Skeletal muscle satellite cell (primary cell): Measurements from ENCODE around the gene GPR146.

Experiments used
- H3K27me3 ChIP-seq: 2 replicates; pipeline ENCODE4 v1.7.0; 2013; ENCODE audit warnings: low read length; ENCODE audit not compliant: control insufficient read depth, insufficient read depth
- H3K36me3 ChIP-seq: 2 replicates; pipeline ENCODE4 v1.7.0; 2013; ENCODE audit warnings: mild to moderate bottlenecking, control low read depth, low read length; ENCODE audit not compliant: insufficient read depth
- H3K4me1 ChIP-seq: 2 replicates; pipeline ENCODE4 v1.7.0; 2013; ENCODE audit warnings: low read length; ENCODE audit not compliant: control insufficient read depth, insufficient read depth
- H3K4me2 ChIP-seq: 2 replicates; pipeline ENCODE4 v1.7.0; 2013; ENCODE audit warnings: mild to moderate bottlenecking, low read length
- H3K4me3 ChIP-seq: 2 replicates; pipeline ENCODE4 v1.7.0; 2013; ENCODE audit warnings: low read length
- H3K9ac ChIP-seq: 2 replicates; pipeline ENCODE4 v1.7.0; 2013; ENCODE audit warnings: mild to moderate bottlenecking, low read depth, low read length, moderate library complexity
- H3K9me3 ChIP-seq: replicated peaks from 2 replicates; pipeline ENCODE4 v1.7.0; 2013; ENCODE audit warnings: mild to moderate bottlenecking, control low read depth, low read length

GPR146 gene

DNA sequence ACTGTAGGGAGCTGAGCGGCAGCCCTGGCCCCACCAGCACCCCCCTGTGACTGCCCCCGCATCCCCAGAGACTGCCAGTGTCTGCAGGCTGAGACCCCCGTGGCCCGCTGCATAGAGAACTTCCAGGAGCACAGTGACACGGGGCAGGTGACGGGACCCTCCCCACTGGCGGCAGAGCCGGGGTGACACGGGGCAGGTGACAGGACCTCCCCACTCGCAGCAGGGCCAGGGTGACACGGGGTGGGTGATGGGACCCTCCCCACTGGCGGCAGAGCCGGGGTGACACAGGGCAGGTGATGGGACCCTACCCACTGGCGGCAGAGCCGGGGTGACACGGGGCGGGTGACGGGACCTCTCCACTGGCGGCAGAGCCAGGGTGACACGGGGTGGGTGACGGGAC lies 45.9 kb downstream of the GPR146 start:
- Histone ChIP-seq H3K4me1 (peaks cover 36% of the 10 kb centered on the region), H3K4me2 (no peak overlapping the region), H3K4me3 (no peak overlapping the region), H3K9me3 (no peaks in the 10 kb centered on the region), H3K9ac (no peak overlapping the region), H3K27me3 (no peaks in the 10 kb centered on the region), H3K36me3 (peaks cover 7% of the 10 kb centered on the region)

DNA sequence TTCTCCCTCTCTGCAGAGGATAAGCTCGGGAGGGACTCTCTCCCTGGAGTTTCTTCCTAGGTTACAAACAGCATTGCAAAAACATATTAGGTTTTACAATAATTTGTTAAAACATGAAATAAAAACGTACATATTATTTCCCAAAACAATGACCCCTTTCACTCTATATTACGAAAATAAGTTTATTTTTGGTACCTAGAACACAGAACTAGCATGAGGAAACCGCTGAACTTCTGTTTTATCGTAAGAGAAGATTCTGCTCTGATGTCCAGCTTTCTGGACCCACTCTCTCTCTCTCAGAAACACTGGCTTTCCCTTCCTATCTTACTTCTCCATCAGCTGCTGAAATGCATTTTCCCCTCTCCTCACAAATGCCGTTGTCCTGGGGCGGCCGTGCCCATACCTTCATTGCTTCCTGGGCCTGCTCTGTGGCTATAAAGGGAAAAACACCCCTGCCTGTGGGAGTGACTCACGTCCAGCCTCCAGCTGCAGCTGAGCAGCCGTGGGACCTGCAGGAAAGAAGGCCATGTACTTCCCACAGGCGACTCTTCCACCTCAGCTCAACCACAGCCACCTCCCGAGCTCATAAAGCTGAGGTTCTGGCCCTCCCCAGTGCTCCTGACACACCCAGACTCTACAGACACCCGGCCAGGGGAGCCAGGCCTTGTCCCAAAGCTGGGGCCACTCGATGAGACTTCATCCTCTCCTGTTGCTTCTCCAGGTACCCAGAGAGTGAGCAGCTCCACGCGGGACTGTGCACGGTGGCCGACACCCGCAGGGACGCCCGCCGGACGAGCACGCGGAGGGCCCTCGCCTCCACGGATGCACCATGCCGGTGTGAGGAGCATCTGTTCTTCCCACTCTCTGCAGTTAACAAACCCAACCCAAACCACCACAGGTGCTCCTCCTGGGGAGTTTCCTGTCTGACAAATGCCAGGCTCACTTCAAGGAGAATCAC lies 46.6 kb downstream of the GPR146 start:
- Histone ChIP-seq H3K27me3 (no peaks in the 10 kb centered on the region), H3K4me1 (peaks cover 38% of the 10 kb centered on the region), H3K9ac (no peak overlapping the region), H3K9me3 (no peaks in the 10 kb centered on the region), H3K4me3 (no peak overlapping the region), H3K36me3 (peaks cover 7% of the 10 kb centered on the region), H3K4me2 (no peak overlapping the region)

DNA sequence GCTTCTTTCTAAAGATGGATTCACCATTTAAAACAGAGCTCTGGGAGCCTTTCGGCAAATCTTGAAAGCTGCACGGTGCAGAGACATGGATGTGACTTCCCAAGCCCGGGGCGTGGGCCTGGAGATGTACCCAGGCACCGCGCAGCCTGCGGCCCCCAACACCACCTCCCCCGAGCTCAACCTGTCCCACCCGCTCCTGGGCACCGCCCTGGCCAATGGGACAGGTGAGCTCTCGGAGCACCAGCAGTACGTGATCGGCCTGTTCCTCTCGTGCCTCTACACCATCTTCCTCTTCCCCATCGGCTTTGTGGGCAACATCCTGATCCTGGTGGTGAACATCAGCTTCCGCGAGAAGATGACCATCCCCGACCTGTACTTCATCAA lies 47.3 kb downstream of the GPR146 start:
- Histone ChIP-seq H3K4me2 (no peak overlapping the region), H3K4me3 (no peak overlapping the region), H3K27me3 (no peaks in the 10 kb centered on the region), H3K36me3 (peaks cover 7% of the 10 kb centered on the region), H3K9me3 (no peaks in the 10 kb centered on the region), H3K9ac (no peak overlapping the region), H3K4me1 (peaks cover 40% of the 10 kb centered on the region)

- no peaks in the 10 kb centered on the region for H3K27me3 ChIP-seq
- no peak overlapping the region for H3K9ac ChIP-seq
- H3K4me3 ChIP-seq = no peak overlapping the region
- H3K36me3 ChIP-seq = peaks cover 7% of the 10 kb centered on the region
- H3K4me1 ChIP-seq = peaks cover 35% of the 10 kb centered on the region
- H3K4me2 ChIP-seq = no peak overlapping the region
- no peaks in the 10 kb centered on the region for H3K9me3 ChIP-seq
Measured at GRCh38 chr7:1092161-1092632, 47.9 kb downstream of the GPR146 start.

- Histone ChIP-seq H3K4me3 (no peak overlapping the region), H3K9me3 (no peaks in the 10 kb centered on the region), H3K27me3 (no peaks in the 10 kb centered on the region), H3K9ac (no peak overlapping the region), H3K4me1 (peaks cover 27% of the 10 kb centered on the region), H3K36me3 (peaks cover 7% of the 10 kb centered on the region), H3K4me2 (no peak overlapping the region)
Measured at GRCh38 chr7:1092806-1093501, 48.6 kb downstream of the GPR146 start.

DNA sequence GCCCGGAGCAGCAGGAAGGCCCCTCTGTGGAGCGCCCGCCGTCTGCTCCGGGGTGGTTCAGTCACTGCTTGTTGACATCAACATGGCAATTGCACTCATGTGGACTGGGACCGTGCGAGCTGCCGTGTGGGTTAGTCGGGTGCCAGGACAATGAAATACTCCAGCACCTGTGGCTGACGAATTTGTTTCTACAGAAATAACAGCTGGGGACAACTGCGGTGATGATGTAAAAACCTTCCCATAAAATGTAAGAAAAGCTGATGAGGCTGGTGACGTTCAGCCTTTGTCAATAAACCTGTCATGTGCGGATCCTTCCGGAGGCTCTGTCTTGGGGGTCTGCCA lies 49.1 kb downstream of the GPR146 start:
- no peak overlapping the region for H3K4me2 ChIP-seq
- peaks cover 22% of the 10 kb centered on the region for H3K4me1 ChIP-seq
- H3K27me3 ChIP-seq = no peaks in the 10 kb centered on the region
- no peak overlapping the region for H3K4me3 ChIP-seq
- H3K36me3 ChIP-seq = peaks cover 7% of the 10 kb centered on the region
- no peak overlapping the region for H3K9ac ChIP-seq
- no peaks in the 10 kb centered on the region for H3K9me3 ChIP-seq

- no peaks in the 10 kb centered on the region for H3K9me3 ChIP-seq
- no peak overlapping the region for H3K4me3 ChIP-seq
- H3K9ac ChIP-seq = no peak overlapping the region
- H3K4me1 ChIP-seq = peaks cover 16% of the 10 kb centered on the region
- no peak overlapping the region for H3K4me2 ChIP-seq
- no peaks in the 10 kb centered on the region for H3K27me3 ChIP-seq
- H3K36me3 ChIP-seq = peaks cover 7% of the 10 kb centered on the region
Measured at GRCh38 chr7:1093916-1094508, 49.7 kb downstream of the GPR146 start.

- Histone ChIP-seq H3K36me3 (peaks cover 7% of the 10 kb centered on the region), H3K4me3 (no peak overlapping the region), H3K9me3 (no peaks in the 10 kb centered on the region), H3K4me2 (no peak overlapping the region), H3K4me1 (peaks cover 13% of the 10 kb centered on the region), H3K27me3 (no peaks in the 10 kb centered on the region), H3K9ac (no peak overlapping the region)
Measured at GRCh38 chr7:1094870-1095269, 50.5 kb downstream of the GPR146 start.

GRCh38 chr7:1095621-1096155 lies 51.3 kb downstream of the GPR146 start:
- no peaks in the 10 kb centered on the region for H3K9me3 ChIP-seq
- peaks cover 13% of the 10 kb centered on the region for H3K4me1 ChIP-seq
- H3K4me2 ChIP-seq = peak overlapping the region; percentile 11
- H3K36me3 ChIP-seq = peaks cover 7% of the 10 kb centered on the region
- H3K9ac ChIP-seq = no peak overlapping the region
- no peaks in the 10 kb centered on the region for H3K27me3 ChIP-seq
- no peak overlapping the region for H3K4me3 ChIP-seq

- no peak overlapping the region for H3K9ac ChIP-seq
Measured at GRCh38 chr7:1096156-1097119, 52.1 kb downstream of the GPR146 start.

More at GRCh38 chr7:1096156-1097119, 52.1 kb downstream of the GPR146 start:
- peaks cover 15% of the 10 kb centered on the region for H3K4me1 ChIP-seq
- H3K4me2 ChIP-seq = peak overlapping the region; percentile 11
- peaks cover 7% of the 10 kb centered on the region for H3K36me3 ChIP-seq
- no peaks in the 10 kb centered on the region for H3K27me3 ChIP-seq
- H3K9me3 ChIP-seq = no peaks in the 10 kb centered on the region
- no peak overlapping the region for H3K4me3 ChIP-seq
